SJCRH30 (cell line): ENCODE results near the gene CHURC1. TPM values are rescaled to one million over a fixed set of nuclear protein-coding genes. Genes with fewer than 3 reads are reported as not detected.

ENCODE experiments used
- DNase-seq, 2 experiments: peaks; one replicate each; pipeline ENCODE4 v3.0.0-alpha.2; 2015 to 2020
- H3K27ac ChIP-seq: fragments of 250-450 bp; sonication (Bioruptor Pico); 2 replicates; pipeline ENCODE4 v1.5.1; 2020; ENCODE audit warnings: mild to moderate bottlenecking, moderate library complexity
- H3K27me3 ChIP-seq: fragments of 250-450 bp; sonication (Bioruptor Pico); 2 replicates; pipeline ENCODE4 v1.5.1; 2020; ENCODE audit warnings: mild to moderate bottlenecking, moderate library complexity
- H3K36me3 ChIP-seq: fragments of 250-450 bp; sonication (Bioruptor Pico); 2 replicates; pipeline ENCODE4 v1.5.1; 2020; ENCODE audit warnings: mild to moderate bottlenecking, moderate library complexity
- H3K4me1 ChIP-seq: fragments of 250-450 bp; sonication (Bioruptor Pico); 2 replicates; pipeline ENCODE4 v1.5.1; 2020; ENCODE audit warnings: mild to moderate bottlenecking, moderate library complexity
- H3K4me3 ChIP-seq: fragments of 250-450 bp; sonication (Bioruptor Pico); 2 replicates; pipeline ENCODE4 v1.5.1; 2020; ENCODE audit warnings: mild to moderate bottlenecking, moderate library complexity
- H3K9me3 ChIP-seq: fragments of 250-450 bp; sonication (Bioruptor Pico); replicated peaks from 2 replicates; pipeline ENCODE4 v1.5.1; 2020; ENCODE audit warnings: mild to moderate bottlenecking, moderate library complexity
- total RNA-seq: library from RNA; depleted of rRNA; stranded (reverse); fragments of >200 nt; shearing (Covaris generic); gene quantifications from 2 replicates; pipeline ENCODE4 v1.2.3, GENCODE V29; 2014

Gene CHURC1
- total RNA-seq, 1 experiment from 2014 or later: 33.1 TPM

DNA sequence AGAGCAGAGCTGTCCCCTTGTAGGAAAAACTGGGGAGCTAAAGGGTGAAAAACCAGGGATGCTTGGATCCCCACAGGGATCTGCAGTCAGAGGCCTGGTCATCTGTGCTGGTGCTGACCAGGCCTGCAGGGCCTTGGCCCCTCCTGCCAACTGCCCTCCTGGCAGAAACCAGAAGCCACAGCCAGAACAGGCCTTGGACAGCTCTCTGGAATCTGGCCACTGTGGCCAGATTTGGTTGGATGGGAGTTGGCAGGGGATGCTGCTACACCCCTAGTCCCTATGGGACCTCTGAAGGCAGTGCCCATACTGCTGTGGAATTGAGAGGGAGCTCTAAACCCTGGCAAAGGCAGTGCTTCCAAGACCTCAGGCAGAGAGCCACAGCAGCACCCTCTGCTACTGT lies 37.5 kb downstream of the CHURC1 start:
- peaks cover 2% of the 10 kb centered on the region; the same call in 1 of the 2 replicates for H3K36me3 ChIP-seq
- no peaks in the 10 kb centered on the region for H3K27me3 ChIP-seq
- no peaks in the 10 kb centered on the region for H3K9me3 ChIP-seq
- no peak overlapping the region for H3K27ac ChIP-seq
- H3K4me3 ChIP-seq: no peak overlapping the region
- H3K4me1 ChIP-seq: no peaks in the 10 kb centered on the region
- no peak for DNase-seq

DNA sequence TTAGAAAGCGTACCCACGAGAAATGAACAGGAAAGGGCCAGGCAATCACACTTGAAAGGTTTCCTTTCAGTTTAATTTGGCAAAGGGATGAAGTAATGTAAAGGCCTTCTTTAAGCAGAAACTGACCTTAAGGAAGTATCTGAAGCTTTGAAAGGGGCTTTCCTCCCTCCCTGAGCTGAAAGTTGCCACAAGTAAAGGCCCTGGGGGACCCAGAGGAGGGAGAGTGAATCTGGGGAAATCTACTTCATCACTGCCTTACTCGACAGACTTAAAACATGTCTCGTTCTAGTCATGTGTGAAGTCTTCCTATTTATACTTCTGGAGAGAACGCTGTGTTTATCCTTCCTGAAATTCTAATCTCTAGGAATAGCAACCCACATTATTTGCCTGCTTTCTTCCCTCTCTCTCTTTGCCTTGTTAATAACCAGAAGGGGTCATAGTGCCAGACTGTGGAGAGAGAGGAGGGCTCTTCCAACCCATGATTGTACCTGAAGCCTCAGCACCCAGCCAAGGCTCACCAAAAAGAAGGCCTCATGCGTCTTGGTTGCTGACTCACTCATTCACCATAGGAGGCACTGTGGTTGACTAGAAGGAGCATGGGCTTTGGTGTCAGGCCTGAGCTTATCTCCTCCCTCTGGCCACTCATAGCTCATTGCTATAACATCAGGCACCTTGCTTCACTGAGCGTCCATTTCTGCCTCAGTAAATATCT lies 38.5 kb downstream of the CHURC1 start:
- no peaks in the 10 kb centered on the region for H3K27me3 ChIP-seq
- no peak overlapping the region for H3K4me3 ChIP-seq
- H3K36me3 ChIP-seq: peaks cover 2% of the 10 kb centered on the region; the same call in 1 of the 2 replicates
- no peak for DNase-seq
- no peaks in the 10 kb centered on the region for H3K4me1 ChIP-seq
- no peaks in the 10 kb centered on the region for H3K9me3 ChIP-seq
- no peak overlapping the region for H3K27ac ChIP-seq

DNA sequence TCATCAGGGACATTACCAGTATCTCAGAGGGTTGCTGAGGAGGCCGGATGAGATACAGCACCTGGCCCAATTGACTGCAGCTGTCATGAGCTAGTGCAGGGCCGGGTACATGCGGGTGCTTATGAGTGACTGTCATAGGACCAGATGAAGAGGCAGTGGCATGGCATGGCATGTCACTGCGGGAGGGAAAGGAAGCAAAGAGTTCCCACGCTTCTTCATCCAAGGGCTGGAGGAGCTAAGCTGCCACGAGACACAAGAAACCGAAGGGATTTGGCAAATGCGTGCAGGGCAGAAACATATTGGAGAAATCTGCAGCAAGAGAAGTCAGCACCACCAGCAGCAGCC lies 39.0 kb downstream of the CHURC1 start:
- DNase-seq: no peak
- Histone ChIP-seq H3K9me3 (no peaks in the 10 kb centered on the region), H3K4me1 (no peaks in the 10 kb centered on the region), H3K4me3 (no peak overlapping the region), H3K27ac (no peak overlapping the region), H3K27me3 (no peaks in the 10 kb centered on the region), H3K36me3 (peaks cover 2% of the 10 kb centered on the region; the same call in 1 of the 2 replicates)

DNA sequence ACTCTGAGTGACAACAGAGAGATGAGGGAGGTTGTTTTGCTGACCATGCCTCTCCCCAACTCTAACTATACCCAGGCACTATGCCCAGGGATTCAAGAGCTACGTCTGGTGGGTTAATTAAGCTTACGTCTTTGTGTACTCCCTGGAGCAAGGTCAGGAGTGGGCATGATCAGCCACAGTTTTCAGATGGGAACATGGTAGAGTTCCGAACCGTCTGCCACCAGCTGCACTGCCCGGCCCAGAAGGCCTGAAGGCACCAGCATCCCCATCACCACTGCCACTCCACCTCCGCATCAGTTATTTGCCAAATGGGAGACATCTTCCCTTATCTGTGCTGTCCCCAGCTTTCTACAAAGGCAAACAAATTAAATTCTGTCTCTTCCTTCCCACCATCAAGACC lies 39.4 kb downstream of the CHURC1 start:
- Histone ChIP-seq H3K27ac (no peak overlapping the region), H3K27me3 (no peaks in the 10 kb centered on the region), H3K4me1 (no peaks in the 10 kb centered on the region), H3K36me3 (peaks cover 2% of the 10 kb centered on the region; the same call in 1 of the 2 replicates), H3K9me3 (no peaks in the 10 kb centered on the region), H3K4me3 (no peak overlapping the region)
- no peak for DNase-seq

DNA sequence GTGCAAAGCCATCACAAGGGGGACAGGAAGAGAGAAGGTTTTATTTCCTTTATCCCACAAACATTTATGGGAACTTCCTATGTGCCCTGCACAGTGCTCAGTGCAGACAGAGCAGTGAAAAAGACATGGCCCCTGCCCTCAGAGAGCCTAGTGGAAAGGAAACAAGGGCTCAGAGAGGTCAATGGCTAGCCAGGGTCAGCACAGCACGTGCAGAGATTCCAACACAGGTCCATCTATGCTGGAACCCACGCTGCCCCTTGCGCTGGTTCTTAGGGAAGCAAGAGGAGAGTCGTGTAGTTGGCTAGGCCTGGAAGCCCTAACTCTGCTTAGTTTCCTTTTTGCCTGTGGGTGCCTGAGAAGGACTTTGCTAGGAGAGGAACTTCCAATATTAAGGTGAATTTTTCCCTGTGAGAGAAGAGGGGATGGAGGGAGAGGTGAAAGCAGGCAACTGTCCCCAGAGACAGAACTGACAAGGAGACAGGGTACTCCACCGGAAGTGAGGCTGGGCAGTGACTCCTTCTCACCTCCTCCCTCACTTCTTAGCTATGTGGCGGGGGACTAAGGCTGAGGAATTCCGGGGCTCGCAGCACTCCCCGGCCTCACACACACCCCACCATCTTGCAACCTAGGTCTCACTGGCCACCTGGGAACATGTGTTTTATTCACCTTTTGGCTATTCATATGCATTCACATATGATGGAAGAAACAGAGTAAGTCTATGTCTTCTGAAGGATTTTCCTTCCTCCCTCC lies 40.4 kb downstream of the CHURC1 start:
- Histone ChIP-seq H3K27ac (no peak overlapping the region), H3K4me3 (no peak overlapping the region), H3K9me3 (no peaks in the 10 kb centered on the region), H3K36me3 (peaks cover 2% of the 10 kb centered on the region; the same call in 1 of the 2 replicates), H3K27me3 (no peaks in the 10 kb centered on the region), H3K4me1 (no peaks in the 10 kb centered on the region)
- no peak for DNase-seq

DNA sequence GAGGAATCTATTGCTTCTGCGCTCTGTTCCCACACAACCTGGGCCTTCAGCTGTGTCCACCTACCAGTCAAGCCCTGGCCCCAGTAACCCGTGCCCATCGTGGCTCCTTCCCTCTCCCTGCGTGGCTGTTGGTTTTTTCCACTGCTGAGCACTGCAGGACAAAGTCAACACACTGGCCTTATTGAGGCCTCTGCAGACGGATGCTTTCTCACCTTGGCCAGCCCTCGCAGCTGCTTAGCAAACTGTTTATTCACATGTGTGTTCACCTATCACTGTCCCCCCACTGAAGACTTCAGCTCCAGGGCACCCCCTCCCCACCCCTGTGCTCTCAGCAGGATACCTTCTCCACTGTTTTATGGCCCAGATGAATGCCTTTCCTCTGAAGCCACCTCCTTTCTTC lies 41.0 kb downstream of the CHURC1 start:
- H3K9me3 ChIP-seq: no peaks in the 10 kb centered on the region
- H3K27ac ChIP-seq: no peak overlapping the region
- no peaks in the 10 kb centered on the region for H3K4me1 ChIP-seq
- DNase-seq: no peak
- no peaks in the 10 kb centered on the region for H3K27me3 ChIP-seq
- H3K36me3 ChIP-seq: peaks cover 2% of the 10 kb centered on the region; the same call in 1 of the 2 replicates
- no peak overlapping the region for H3K4me3 ChIP-seq

DNA sequence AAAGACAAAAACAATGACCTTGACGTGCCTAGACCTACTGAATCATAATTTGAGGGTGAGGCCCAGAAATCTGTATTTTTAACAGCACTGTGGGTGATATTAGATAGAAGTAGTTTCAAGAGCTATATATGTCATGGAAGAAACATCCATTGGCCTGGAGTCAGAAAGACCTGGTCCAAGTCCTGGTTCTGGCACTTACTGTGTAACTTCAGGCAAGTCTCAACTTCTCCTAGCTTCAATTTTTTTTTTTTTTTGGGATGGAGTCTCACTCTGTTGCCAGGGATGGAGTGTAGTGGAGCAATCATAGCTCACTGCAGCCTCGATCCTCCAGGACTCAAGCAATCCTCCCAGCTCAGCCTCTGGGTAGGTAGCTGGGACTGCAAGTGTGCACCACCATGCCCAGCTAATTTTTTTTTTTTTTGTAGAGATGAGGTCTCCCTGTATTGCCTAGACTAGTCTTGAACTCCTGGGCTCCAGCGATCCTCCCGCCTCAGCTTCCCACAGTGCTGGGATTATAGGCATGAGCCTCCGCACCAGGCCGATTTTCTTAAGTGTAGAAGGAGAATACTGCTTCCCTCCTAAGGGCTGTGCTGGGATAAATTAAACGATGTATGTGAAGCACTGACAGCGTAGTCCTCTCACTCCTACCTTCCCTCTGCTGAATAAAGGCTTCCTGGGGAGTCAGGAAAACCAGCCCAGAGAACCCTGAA lies 42.6 kb downstream of the CHURC1 start:
- Histone ChIP-seq H3K27ac (no peak overlapping the region), H3K36me3 (no peaks in the 10 kb centered on the region), H3K4me1 (no peaks in the 10 kb centered on the region; the same call in 1 of the 2 replicates)

DNA sequence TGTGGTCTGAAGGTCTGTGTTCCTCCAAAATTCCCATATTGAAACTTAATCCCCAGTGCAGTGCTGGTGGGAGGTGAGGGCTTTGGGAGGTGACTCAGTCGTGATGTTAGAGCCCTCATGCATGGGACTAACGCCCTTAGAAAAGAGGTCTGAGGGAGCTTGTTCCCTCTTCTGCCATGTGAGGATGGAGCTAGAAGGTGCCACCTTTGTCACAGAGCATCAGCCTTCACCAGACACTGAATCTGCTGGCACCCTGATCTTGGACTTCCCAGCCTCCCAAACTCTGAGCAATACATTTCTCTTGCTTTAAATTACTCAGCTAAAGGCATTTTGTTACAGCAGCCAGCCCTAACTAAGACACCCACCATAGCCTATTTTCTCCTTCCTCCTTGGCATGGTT lies 43.9 kb downstream of the CHURC1 start:
- Histone ChIP-seq H3K36me3 (no peaks in the 10 kb centered on the region), H3K4me3 (no peak overlapping the region), H3K4me1 (no peaks in the 10 kb centered on the region; the same call in 1 of the 2 replicates), H3K9me3 (no peaks in the 10 kb centered on the region), H3K27ac (no peak overlapping the region), H3K27me3 (no peaks in the 10 kb centered on the region)
- DNase-seq: no peak

More for the DNA sequence above, 42.6 kb downstream of the CHURC1 start:
- no peaks in the 10 kb centered on the region for H3K9me3 ChIP-seq
- no peaks in the 10 kb centered on the region for H3K27me3 ChIP-seq
- DNase-seq: no peak
- H3K4me3 ChIP-seq: no peak overlapping the region

DNA sequence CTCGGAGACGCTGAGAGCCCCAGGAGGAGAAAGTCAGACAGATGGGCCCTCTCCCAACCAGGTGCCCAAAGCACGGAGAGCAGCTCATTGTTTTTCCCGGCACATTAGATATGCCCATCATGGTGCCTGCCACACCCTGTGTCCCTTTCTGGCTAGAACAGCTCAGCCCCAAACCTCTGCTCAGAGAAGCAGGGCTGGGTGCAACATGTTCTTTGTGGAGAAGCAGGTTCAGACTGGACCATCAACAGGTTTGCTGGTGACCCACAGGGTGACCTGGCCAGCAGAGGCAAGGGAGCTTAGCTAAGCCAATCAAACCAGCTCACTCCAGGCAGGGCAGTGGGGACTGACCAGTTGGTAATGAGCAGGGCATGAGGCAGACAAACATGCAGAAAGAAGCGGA lies 44.5 kb downstream of the CHURC1 start:
- Histone ChIP-seq H3K4me1 (no peaks in the 10 kb centered on the region; the same call in 1 of the 2 replicates), H3K36me3 (no peaks in the 10 kb centered on the region), H3K9me3 (no peaks in the 10 kb centered on the region), H3K27ac (no peak overlapping the region), H3K27me3 (no peaks in the 10 kb centered on the region), H3K4me3 (no peak overlapping the region)
- no peak for DNase-seq

DNA sequence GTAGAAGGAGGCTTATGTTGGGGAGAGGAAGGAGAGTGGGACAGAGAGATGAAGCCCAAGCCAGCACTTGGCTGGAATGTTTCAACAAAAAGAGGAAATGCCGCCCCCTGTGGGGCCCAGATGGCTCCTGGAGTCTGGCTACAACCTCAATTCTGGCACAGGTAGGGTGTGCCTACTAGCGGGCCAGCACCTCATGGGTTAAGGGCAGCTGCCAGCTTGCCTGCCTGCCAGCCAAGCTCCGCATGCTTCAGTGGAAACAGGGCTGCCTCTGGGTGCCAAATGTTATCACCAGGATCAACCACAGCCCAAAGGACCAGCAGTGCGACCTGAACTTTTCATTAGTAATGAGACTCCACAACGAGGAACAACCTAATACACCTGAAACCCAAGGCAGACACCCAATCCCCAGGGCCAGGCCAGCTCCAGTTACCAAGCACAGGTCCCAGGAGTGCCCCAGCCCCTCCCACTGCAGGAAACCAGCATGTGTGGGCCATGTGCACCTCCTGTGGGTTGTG lies 46.6 kb downstream of the CHURC1 start:
- Histone ChIP-seq H3K27me3 (no peaks in the 10 kb centered on the region), H3K27ac (no peak overlapping the region), H3K9me3 (no peaks in the 10 kb centered on the region), H3K4me3 (no peak overlapping the region), H3K36me3 (no peaks in the 10 kb centered on the region), H3K4me1 (no peaks in the 10 kb centered on the region; the same call in 1 of the 2 replicates)
- DNase-seq: no peak

DNA sequence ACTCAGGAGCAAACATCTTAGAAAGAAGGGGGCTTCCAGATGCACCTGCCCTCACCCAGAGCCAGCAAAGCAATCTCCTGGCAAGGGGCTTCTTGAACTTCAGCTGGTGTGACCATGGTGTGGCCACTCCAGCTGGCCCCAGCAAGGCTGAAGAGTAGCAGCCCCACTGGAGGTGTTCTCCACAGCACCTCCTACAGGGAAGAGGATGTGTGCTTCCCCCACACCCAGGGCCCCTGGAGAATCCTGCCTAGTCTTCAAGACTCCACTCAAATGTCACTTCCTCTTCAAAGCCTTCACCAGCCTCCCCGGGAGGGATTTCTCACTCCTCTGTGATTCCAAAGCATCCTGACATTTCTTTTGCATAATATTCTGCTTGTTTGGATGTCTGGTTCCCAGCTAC lies 49.4 kb downstream of the CHURC1 start:
- no peaks in the 10 kb centered on the region for H3K9me3 ChIP-seq
- no peak overlapping the region for H3K27ac ChIP-seq
- peaks cover 5% of the 10 kb centered on the region for H3K4me1 ChIP-seq
- no peak for DNase-seq
- H3K27me3 ChIP-seq: no peaks in the 10 kb centered on the region
- no peak overlapping the region for H3K4me3 ChIP-seq
- no peaks in the 10 kb centered on the region for H3K36me3 ChIP-seq

DNA sequence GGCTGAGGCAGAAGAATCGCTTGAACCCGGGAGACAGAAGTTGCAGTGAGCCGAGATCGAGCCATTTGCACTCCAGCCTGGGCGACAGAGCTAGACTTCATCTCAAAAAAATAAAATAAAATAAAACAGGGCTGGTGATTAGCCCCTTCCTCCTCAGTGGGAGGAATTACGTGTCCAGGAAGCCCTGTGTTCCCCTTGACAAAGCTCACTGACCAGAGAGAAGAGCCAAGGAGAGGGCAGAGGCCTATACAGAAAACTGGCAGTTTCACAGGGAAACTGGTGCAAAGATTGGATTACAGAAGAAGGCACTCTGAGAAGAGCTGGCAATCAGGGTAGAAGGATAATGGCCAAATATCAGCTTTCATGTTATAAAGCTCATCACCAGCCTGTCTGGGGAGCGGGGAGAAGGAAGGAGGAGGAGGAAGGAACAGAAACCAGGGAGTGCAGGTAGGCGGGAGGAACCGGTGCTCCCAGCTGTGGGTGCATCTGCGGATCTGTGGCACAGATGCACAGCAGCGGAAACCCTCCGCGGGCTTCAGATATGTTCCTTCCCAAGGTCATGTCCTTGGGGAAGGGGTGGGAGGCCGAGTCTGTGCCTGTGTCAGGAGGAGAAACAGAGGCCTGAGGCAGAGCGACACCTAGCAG lies 51.2 kb downstream of the CHURC1 start:
- no peak overlapping the region for H3K27ac ChIP-seq
- no peaks in the 10 kb centered on the region for H3K27me3 ChIP-seq
- H3K36me3 ChIP-seq: no peaks in the 10 kb centered on the region
- H3K9me3 ChIP-seq: no peaks in the 10 kb centered on the region
- DNase-seq: no peak
- H3K4me1 ChIP-seq: peaks cover 20% of the 10 kb centered on the region
- H3K4me3 ChIP-seq: no peak overlapping the region

DNA sequence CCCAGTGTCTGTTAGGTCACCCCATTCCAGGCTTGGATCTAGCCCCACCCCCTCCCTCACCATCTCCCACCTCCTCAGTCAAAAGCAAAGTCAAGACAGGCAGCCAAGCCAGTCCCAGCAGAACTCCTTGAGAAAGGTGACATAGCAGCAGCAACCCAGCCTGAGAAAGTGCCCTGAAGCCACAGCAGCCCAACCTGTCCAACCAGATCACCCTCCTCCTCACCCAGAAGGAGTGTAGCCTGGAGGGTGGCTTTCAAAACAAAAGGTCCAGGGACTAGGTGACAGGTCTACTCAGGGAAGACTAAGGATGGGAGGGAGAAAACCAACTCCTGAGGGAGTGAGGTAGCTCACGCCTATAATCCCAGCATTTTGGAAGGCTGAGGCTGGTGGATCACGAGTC lies 52.7 kb downstream of the CHURC1 start:
- DNase-seq: no peak
- H3K27me3 ChIP-seq: no peaks in the 10 kb centered on the region
- no peak overlapping the region for H3K4me3 ChIP-seq
- H3K36me3 ChIP-seq: no peaks in the 10 kb centered on the region
- no peak overlapping the region for H3K27ac ChIP-seq
- H3K4me1 ChIP-seq: peaks cover 28% of the 10 kb centered on the region
- H3K9me3 ChIP-seq: no peaks in the 10 kb centered on the region

DNA sequence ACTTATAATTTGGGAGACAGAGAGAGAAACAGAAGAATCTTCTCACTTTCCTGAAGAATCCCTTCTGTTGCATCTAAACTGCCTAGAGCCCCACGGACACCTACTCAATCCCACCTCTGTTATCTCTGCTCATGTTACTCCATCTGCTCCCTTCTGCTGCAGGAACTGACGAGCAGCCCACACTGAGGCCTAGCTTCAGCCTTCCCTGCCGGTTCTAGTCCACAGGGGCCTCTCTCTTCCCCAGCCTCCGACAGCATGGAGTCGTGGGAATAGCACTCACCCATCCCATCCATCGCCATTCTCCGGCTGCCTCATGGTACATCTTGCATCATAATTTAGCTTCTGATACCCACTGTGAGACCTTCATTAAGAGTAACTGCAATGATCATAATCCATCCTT lies 53.9 kb downstream of the CHURC1 start:
- Histone ChIP-seq H3K4me3 (no peak overlapping the region), H3K27me3 (no peaks in the 10 kb centered on the region), H3K27ac (peak overlapping the region; percentile 19), H3K9me3 (no peaks in the 10 kb centered on the region), H3K36me3 (no peaks in the 10 kb centered on the region), H3K4me1 (peaks cover 28% of the 10 kb centered on the region)
- no peak for DNase-seq
